ENCODE measurements around the gene MSRB1.
"Not testable (repeated sequence)": the region's sequence is repeated elsewhere in the genome, so short reads cannot be mapped to it uniquely, and the experiment has no call there.

Gene MSRB1

GRCh38 chr16:1915732-1916639 lies 27.0 kb downstream of the MSRB1 start:
- no peak for DNase-seq (ENCODE audit: low read depth)

GRCh38 chr16:1914988-1915387 lies 28.0 kb downstream of the MSRB1 start:
- DNase-seq (ENCODE audit: low read depth): no peak

GRCh38 chr16:1914084-1914608 lies 28.9 kb downstream of the MSRB1 start:
- no peak for DNase-seq (ENCODE audit: low read depth)

GRCh38 chr16:1913327-1914083 lies 29.5 kb downstream of the MSRB1 start:
- DNase-seq (ENCODE audit: low read depth): no peak

- no peak for DNase-seq (ENCODE audit: low read depth)
Observed at GRCh38 chr16:1912215-1912543, 30.8 kb downstream of the MSRB1 start.

GRCh38 chr16:1911467-1912214 lies 31.4 kb downstream of the MSRB1 start:
- DNase-seq (ENCODE audit: low read depth): no peak

- no peak for DNase-seq (ENCODE audit: low read depth)
Observed at GRCh38 chr16:1909561-1910231, 33.3 kb downstream of the MSRB1 start.

- no peak for DNase-seq (ENCODE audit: low read depth)
Observed at GRCh38 chr16:1908983-1909382, 34.0 kb downstream of the MSRB1 start.

GRCh38 chr16:1908184-1908583 lies 34.8 kb downstream of the MSRB1 start:
- no peak for DNase-seq (ENCODE audit: low read depth)

- no peak for DNase-seq (ENCODE audit: low read depth)
Observed at GRCh38 chr16:1907226-1907860, 35.7 kb downstream of the MSRB1 start.

GRCh38 chr16:1906846-1907165 lies 36.2 kb downstream of the MSRB1 start:
- DNase-seq (ENCODE audit: low read depth): no peak

GRCh38 chr16:1906055-1906845 lies 36.7 kb downstream of the MSRB1 start:
- no peak for DNase-seq (ENCODE audit: low read depth)

- no peak for DNase-seq (ENCODE audit: low read depth)
Observed at GRCh38 chr16:1903845-1904840, 38.9 kb downstream of the MSRB1 start.

GRCh38 chr16:1903220-1903574 lies 39.8 kb downstream of the MSRB1 start:
- no peak for DNase-seq (ENCODE audit: low read depth)

GRCh38 chr16:1902547-1903219 lies 40.3 kb downstream of the MSRB1 start:
- no peak for DNase-seq (ENCODE audit: low read depth)

- no peak for DNase-seq (ENCODE audit: low read depth)
Observed at GRCh38 chr16:1900452-1900774, 42.6 kb downstream of the MSRB1 start.

GRCh38 chr16:1899641-1900451 lies 43.2 kb downstream of the MSRB1 start:
- no peak for DNase-seq (ENCODE audit: low read depth)

- DNase-seq (ENCODE audit: low read depth): not testable (repeated sequence)
Observed at GRCh38 chr16:1897692-1898091, 45.3 kb downstream of the MSRB1 start.
